ENCODE data around the gene CYP4A22. TPM values are rescaled to one million over a fixed set of nuclear protein-coding genes. Genes with fewer than 3 reads are reported as not detected.

Gene CYP4A22
- total RNA-seq, 6 experiments from 2014 or later = not detected

DNA sequence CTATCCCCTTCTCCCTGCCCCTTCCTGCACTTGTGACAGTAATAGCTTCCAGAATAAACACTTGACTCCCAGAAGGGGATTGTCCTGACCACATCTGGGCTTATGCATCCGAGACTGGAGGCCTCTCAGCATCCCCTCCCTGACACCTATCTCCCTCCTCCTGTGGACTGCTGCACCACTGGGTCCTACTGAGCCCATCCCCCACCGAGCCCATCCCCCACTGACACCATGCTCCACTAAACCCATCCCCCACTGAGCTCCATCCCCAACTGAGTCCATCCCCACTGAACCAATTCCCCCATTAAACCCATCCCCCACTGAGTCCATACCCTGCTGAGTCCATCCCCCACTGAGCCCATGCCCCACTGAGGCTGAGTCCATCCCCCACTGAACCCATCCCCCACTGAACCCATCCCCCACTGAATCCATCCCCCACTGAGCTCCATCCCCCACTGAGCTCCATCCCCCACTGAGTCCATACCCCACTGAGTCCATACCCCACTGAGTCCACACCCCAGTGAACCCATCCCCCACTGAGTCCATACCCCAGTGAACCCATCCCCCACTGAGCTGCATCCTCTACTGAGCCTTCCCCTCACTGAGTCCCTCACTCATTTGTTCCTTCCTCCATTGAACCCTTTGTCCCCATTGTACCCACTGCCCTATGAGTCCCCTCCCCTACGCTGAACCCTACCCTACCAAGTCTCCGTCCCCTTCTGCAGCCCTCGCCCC, 47.0 kb downstream of the CYP4A22 start:
- H3K4me3 Mint-ChIP-seq = no peak overlapping the region
- no peak for DNase-seq
- TF ChIP-seq, protein P1, sequence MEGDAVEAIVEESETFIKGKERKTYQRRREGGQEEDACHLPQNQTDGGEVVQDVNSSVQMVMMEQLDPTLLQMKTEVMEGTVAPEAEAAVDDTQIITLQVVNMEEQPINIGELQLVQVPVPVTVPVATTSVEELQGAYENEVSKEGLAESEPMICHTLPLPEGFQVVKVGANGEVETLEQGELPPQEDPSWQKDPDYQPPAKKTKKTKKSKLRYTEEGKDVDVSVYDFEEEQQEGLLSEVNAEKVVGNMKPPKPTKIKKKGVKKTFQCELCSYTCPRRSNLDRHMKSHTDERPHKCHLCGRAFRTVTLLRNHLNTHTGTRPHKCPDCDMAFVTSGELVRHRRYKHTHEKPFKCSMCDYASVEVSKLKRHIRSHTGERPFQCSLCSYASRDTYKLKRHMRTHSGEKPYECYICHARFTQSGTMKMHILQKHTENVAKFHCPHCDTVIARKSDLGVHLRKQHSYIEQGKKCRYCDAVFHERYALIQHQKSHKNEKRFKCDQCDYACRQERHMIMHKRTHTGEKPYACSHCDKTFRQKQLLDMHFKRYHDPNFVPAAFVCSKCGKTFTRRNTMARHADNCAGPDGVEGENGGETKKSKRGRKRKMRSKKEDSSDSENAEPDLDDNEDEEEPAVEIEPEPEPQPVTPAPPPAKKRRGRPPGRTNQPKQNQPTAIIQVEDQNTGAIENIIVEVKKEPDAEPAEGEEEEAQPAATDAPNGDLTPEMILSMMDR (IDR thresholded peaks at IDR 0.05) = no peak
- no peak overlapping the region for H3K27ac Mint-ChIP-seq
- H3K36me3 Mint-ChIP-seq (ENCODE audit: low read depth) = no peaks in the 10 kb centered on the region
- peaks cover 29% of the 10 kb centered on the region for H3K4me1 Mint-ChIP-seq (ENCODE audit: low read depth)
- H3K9me3 Mint-ChIP-seq = no peaks in the 10 kb centered on the region
- peaks cover 10% of the 10 kb centered on the region for H3K27me3 Mint-ChIP-seq (ENCODE audit: insufficient read depth)

DNA sequence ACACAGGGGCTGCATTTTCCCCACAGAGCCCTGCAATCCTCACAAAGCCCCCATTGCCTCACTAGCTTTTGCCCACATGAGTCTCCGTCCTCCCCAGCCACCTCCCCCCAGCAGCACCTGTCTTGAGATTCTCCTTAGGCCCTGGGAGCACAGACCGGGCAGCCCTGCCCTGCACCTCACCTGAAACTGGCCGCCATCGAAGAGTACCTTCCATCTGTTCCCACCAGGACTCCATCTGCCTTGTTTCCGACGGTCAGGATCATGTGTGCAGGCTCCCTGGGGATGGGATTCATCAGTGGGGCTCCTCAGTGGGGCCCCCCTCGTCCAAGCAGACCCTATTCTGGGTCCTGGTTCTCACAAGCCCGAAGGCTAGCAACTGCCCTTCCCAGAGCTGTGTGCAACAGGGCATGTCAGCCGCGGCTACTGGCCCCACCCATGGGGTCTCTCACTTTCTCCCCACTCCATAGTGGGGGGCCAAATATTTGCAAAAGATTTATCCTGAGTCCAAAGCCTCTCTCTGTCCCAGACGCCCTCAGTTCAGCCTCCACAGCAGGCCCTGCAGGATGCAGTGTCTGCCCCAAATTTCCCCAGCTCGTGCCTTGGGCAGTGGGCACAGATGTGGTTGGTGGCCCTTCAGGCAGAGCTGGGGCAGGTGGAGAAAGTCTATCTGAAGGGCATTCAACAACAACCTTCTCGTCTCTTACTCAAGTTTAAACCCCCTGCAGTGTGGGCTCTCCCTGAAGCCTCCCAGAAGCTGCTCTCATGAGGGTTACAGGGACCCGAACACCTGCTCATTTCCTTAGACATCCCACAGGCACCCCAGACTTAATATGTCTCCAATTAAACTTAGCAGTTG, 47.8 kb downstream of the CYP4A22 start:
- TF ChIP-seq, protein P1 (IDR thresholded peaks at IDR 0.05) = no peak
- H3K36me3 Mint-ChIP-seq (ENCODE audit: low read depth) = no peaks in the 10 kb centered on the region
- peaks cover 24% of the 10 kb centered on the region for H3K4me1 Mint-ChIP-seq (ENCODE audit: low read depth)
- H3K4me3 Mint-ChIP-seq = no peak overlapping the region
- H3K9me3 Mint-ChIP-seq = no peaks in the 10 kb centered on the region
- H3K27ac Mint-ChIP-seq = no peak overlapping the region
- H3K27me3 Mint-ChIP-seq (ENCODE audit: insufficient read depth) = peaks cover 9% of the 10 kb centered on the region
- DNase-seq = no peak

DNA sequence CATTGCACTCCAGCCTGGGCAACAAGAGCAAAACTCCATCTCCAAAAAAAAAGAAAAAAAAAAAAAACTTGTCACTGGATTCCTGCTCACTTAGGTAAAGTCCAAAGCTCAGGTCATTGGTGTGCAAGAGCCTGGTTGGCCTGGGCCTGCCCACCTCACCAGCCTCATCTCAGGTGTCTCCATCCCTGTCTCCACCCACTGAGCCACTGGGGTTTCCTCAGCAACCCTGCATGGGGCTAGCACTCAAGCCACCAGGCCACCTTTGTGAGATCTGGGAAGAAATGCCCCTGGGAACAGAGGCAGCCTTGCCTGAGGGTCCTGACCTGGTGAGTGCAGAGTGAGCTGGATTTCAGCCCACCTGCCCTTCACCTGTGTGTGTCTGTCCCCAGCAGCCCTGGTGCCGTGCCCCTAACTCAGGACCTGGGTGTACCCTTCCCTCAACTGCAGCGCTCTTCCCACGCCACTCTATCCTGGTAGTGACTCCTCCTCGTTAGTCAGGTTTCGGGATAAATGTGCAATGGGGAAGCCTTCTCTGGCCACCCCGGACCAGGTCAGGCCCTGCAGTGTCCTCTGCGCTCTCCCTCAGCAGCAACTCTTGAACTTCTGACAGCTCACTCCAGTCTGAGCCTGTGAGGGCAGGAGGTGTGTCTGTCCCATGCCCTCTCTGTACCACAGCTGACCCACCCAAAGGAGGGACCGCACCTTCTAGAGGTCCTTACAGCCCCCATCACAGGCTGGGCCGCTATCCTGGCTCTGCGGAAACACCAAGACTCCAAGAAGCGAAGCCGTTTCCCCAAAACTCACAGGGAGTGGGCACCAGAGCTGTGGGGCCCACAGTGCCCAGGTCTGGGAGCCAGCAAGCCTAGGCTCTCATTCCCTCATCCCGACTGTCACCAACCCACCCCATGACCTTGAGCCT, 49.3 kb downstream of the CYP4A22 start:
- Mint-ChIP-seq H3K27me3 (ENCODE audit: insufficient read depth) (peaks cover 12% of the 10 kb centered on the region), H3K4me3 (no peak overlapping the region), H3K9me3 (no peaks in the 10 kb centered on the region), H3K27ac (no peak overlapping the region), H3K36me3 (ENCODE audit: low read depth) (no peaks in the 10 kb centered on the region), H3K4me1 (ENCODE audit: low read depth) (peaks cover 29% of the 10 kb centered on the region)
- TF ChIP-seq, protein P1 (IDR thresholded peaks at IDR 0.05) = no peak
- DNase-seq = no peak

DNA sequence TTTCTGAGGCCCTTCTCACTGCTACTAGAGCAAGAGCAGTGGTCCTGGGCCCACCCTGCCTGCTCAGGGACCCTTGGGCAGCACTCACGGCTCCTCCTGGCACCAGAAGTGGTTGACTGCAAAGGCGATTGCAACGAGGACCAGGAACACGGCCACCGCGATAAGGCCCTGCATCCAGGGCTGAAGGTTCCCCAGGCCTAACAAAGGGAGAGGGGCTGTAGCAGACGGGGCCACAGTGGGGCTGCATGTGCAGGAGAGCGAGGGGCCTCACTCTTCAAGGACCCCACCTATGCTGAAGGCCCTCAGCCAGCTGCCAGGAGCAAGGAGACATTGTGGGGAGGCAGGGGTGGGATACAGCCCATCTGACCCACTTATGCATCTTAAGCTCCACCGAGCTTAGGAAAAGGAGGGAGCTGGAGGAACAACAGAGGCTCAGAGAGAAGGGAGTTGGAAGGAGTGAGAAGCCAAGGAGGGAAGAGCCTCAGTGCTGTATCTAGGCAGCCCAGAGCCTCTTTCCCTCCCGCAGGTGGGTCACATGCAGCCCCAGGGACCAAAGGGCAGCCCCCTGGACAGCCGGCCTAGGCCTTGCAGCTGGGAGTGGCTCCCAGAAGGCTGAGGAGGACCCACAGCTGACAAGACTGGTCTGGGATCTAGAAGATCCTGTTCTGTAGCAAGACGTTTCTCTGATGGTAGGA, 50.1 kb downstream of the CYP4A22 start:
- H3K9me3 Mint-ChIP-seq = no peaks in the 10 kb centered on the region
- DNase-seq = no peak
- H3K4me1 Mint-ChIP-seq (ENCODE audit: low read depth) = peaks cover 28% of the 10 kb centered on the region
- H3K36me3 Mint-ChIP-seq (ENCODE audit: low read depth) = no peaks in the 10 kb centered on the region
- H3K27me3 Mint-ChIP-seq (ENCODE audit: insufficient read depth) = peaks cover 16% of the 10 kb centered on the region
- no peak overlapping the region for H3K27ac Mint-ChIP-seq
- TF ChIP-seq, protein P1 (IDR thresholded peaks at IDR 0.05) = no peak
- H3K4me3 Mint-ChIP-seq = no peak overlapping the region

DNA sequence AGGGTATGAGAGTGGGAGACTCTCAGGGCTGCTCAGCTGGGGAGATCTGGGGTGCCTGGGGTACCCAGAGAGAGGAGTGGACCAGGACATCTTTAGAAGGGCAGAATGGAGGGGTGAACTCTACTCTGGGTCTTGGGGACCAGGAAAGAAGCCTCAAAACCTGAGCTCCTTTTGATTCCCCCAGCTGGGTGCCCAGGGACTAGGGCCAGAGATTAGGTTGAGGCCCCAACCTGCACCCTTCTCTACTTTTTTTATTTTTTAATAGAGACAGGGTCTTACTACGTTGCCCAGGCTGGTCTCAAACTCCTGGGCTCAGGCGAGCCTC, 50.6 kb downstream of the CYP4A22 start:
- no peak for DNase-seq
- Mint-ChIP-seq H3K4me1 (ENCODE audit: low read depth) (peaks cover 28% of the 10 kb centered on the region), H3K27ac (no peak overlapping the region), H3K27me3 (ENCODE audit: insufficient read depth) (peaks cover 16% of the 10 kb centered on the region), H3K36me3 (ENCODE audit: low read depth) (no peaks in the 10 kb centered on the region), H3K4me3 (no peak overlapping the region), H3K9me3 (no peaks in the 10 kb centered on the region)
- TF ChIP-seq, protein P1 (IDR thresholded peaks at IDR 0.05) = no peak

Data from HFFc6 (cell line).